Liver (tissue), 9 donors: Measurements from ENCODE around the gene ADGRF1. TPM values are rescaled to one million over a fixed set of nuclear protein-coding genes. Genes with fewer than 3 reads are reported as not detected.

ENCODE experiments used
- DNase-seq: peaks from one replicate; pipeline ENCODE4 v3.0.0-alpha.2; 2017; ENCODE audit warnings: low spot score
- H3K27ac ChIP-seq, 2 donors: one replicate each; pipeline ENCODE4 v1.7.0; 2013; ENCODE audit warnings: inconsistent platforms in 2 of 2, low read length in 2 of 2, control low read depth in 1 of 2, low read depth in 1 of 2, mild to moderate bottlenecking in 1 of 2
- H3K27me3 ChIP-seq, 4 donors: one replicate each; pipeline versions ENCODE4 v1.6.1 to v1.7.0; 2013; ENCODE audit warnings: low read length in 3 of 4, inconsistent platforms in 1 of 4, mild to moderate bottlenecking in 1 of 4, moderate library complexity in 1 of 4; ENCODE audit not compliant: control insufficient read depth in 4 of 4, insufficient read depth in 4 of 4
- H3K36me3 ChIP-seq, 4 donors: one replicate each; pipeline versions ENCODE4 v1.6.1 to v1.7.0; 2013; ENCODE audit warnings: low read length in 3 of 4, mild to moderate bottlenecking in 3 of 4, low read depth in 1 of 4, moderate library complexity in 1 of 4; ENCODE audit not compliant: control insufficient read depth in 4 of 4, insufficient read depth in 3 of 4
- H3K4me1 ChIP-seq, 4 donors: one replicate each; pipeline versions ENCODE4 v1.6.1 to v1.7.0; 2013; ENCODE audit warnings: low read length in 3 of 4, mild to moderate bottlenecking in 3 of 4, moderate library complexity in 1 of 4; ENCODE audit not compliant: control insufficient read depth in 4 of 4, insufficient read depth in 4 of 4
- H3K4me3 ChIP-seq, 3 donors: one replicate each; pipeline versions ENCODE4 v1.6.1 to v1.7.0; 2013; ENCODE audit warnings: low read length in 3 of 3, control low read depth in 1 of 3, low read depth in 1 of 3, mild to moderate bottlenecking in 1 of 3
- H3K9ac ChIP-seq, 2 donors: one replicate each; pipeline ENCODE4 v1.7.0; 2013; ENCODE audit warnings: low read length in 2 of 2, mild to moderate bottlenecking in 2 of 2, moderate library complexity in 2 of 2, control low read depth in 1 of 2, low read depth in 1 of 2
- H3K9me3 ChIP-seq, 4 donors: one replicate each; pipeline versions ENCODE4 v1.6.1 to v1.7.0; 2013; ENCODE audit warnings: low read length in 3 of 4; ENCODE audit not compliant: control insufficient read depth in 4 of 4
- EGR1 ChIP-seq, 2 donors: IDR thresholded peaks; 2 replicates each; pipeline ENCODE4 v1.6.1; 2016 to 2018; ENCODE audit warnings: antibody characterized with exemption in 2 of 2, low read depth in 2 of 2
- FOXA1 ChIP-seq: IDR thresholded peaks from 2 replicates; pipeline ENCODE4 v1.6.1; 2016; ENCODE audit warnings: antibody characterized with exemption
- FOXA2 ChIP-seq: IDR thresholded peaks from 2 replicates; pipeline ENCODE4 v1.6.1; 2016; ENCODE audit warnings: antibody characterized with exemption
- GABPA ChIP-seq, 2 donors: IDR thresholded peaks in 1 of 2; conservative IDR thresholded peaks in 1 of 2; 2 replicates each; pipeline ENCODE4 v1.6.1; 2016; ENCODE audit warnings: antibody characterized with exemption in 2 of 2, mild to moderate bottlenecking in 1 of 2, moderate library complexity in 1 of 2
- HNF4A ChIP-seq, 2 donors: conservative IDR thresholded peaks; 2 replicates each; pipeline ENCODE4 v1.6.1; 2016; ENCODE audit warnings: antibody characterized with exemption in 2 of 2, mild to moderate bottlenecking in 2 of 2
- HNF4G ChIP-seq: IDR thresholded peaks from 2 replicates; pipeline ENCODE4 v1.6.1; 2016; ENCODE audit warnings: antibody characterized with exemption
- JUND ChIP-seq, 2 donors: IDR thresholded peaks; 2 replicates each; pipeline ENCODE4 v1.6.1; 2016; ENCODE audit warnings: antibody characterized with exemption in 2 of 2
- NR2F2 ChIP-seq: IDR thresholded peaks from 2 replicates; pipeline ENCODE4 v1.6.1; 2016; ENCODE audit warnings: antibody characterized with exemption
- RAD21 ChIP-seq, 2 donors: IDR thresholded peaks; 2 replicates each; pipeline ENCODE4 v1.6.1; 2016; ENCODE audit warnings: antibody characterized with exemption in 2 of 2, mild to moderate bottlenecking in 2 of 2
- RXRA ChIP-seq, 2 donors: IDR thresholded peaks; 2 replicates each; pipeline ENCODE4 v1.6.1; 2017 to 2018; ENCODE audit warnings: antibody characterized with exemption in 2 of 2, mild to moderate bottlenecking in 1 of 2
- SP1 ChIP-seq: IDR thresholded peaks from 2 replicates; pipeline ENCODE4 v1.6.1; 2018; ENCODE audit warnings: antibody characterized with exemption, mild to moderate bottlenecking
- TAF1 ChIP-seq: conservative IDR thresholded peaks from 2 replicates; pipeline ENCODE4 v1.6.1; 2016; ENCODE audit warnings: antibody characterized with exemption, mild to moderate bottlenecking
- YY1 ChIP-seq: IDR thresholded peaks from 2 replicates; pipeline ENCODE4 v1.6.1; 2016; ENCODE audit warnings: antibody characterized with exemption, mild to moderate bottlenecking
- WGBS: extraction: QIAGEN DNeasy Blood & Tissue Kit; methylation state at CpG from one replicate; pipeline ENCODE4 v1.1.7; 2013; 5-methylcytosine and 5-hydroxymethylcytosine counted together
- polyA plus RNA-seq, 2 donors: library from polyadenylated mRNA; stranded (reverse) in 1 of 2; unstranded in 1 of 2; fragments of 200-250 nt in 1 of 2; fragments of >200 nt in 1 of 2; fragmentation: Nextera tagmentation in 1 of 2; extraction: Ambion mirVana in 1 of 2; gene quantifications; one replicate each; pipeline versions ENCODE4 v1.2.1 to v1.2.3, GENCODE V29; 2013 to 2015
- total RNA-seq, 2 donors: library from RNA; depleted of rRNA; stranded (reverse); fragments of >200 nt; gene quantifications; one replicate each; pipeline ENCODE4 v1.2.3, GENCODE V29; 2014
- TF ChIP-seq, protein P1 (sequence below): IDR thresholded peaks from 2 replicates; pipeline ENCODE4 v1.6.1; 2016; ENCODE audit warnings: antibody characterized with exemption, mild to moderate bottlenecking
- TF ChIP-seq, protein P2 (sequence below): IDR thresholded peaks from 2 replicates; pipeline ENCODE4 v1.6.1; 2016; ENCODE audit warnings: antibody characterized with exemption
- TF ChIP-seq, protein P3 (sequence below): IDR thresholded peaks from 2 replicates; pipeline ENCODE4 v1.6.1; 2016; ENCODE audit warnings: antibody characterized with exemption
- TF ChIP-seq, protein P4 (sequence below): fragments of 150-350 bp; IDR thresholded peaks from 2 replicates; pipeline ENCODE4 v1.5.1; 2017; ENCODE audit warnings: improper control_type of control experiment, low read depth, low read length; ENCODE audit not compliant: missing input control
- TF ChIP-seq, protein P5 (sequence below): IDR thresholded peaks from 2 replicates; pipeline ENCODE4 v1.6.1; 2016; ENCODE audit warnings: antibody characterized with exemption
- donor health status: healthy.
- donor health status: healthy.
- donor health status: healthy.
- donor health status: healthy.
- donor health status: healthy.

ADGRF1 gene
- total and polyA plus RNA-seq, 4 donors = 0.01 TPM; not detected in 3

DNA sequence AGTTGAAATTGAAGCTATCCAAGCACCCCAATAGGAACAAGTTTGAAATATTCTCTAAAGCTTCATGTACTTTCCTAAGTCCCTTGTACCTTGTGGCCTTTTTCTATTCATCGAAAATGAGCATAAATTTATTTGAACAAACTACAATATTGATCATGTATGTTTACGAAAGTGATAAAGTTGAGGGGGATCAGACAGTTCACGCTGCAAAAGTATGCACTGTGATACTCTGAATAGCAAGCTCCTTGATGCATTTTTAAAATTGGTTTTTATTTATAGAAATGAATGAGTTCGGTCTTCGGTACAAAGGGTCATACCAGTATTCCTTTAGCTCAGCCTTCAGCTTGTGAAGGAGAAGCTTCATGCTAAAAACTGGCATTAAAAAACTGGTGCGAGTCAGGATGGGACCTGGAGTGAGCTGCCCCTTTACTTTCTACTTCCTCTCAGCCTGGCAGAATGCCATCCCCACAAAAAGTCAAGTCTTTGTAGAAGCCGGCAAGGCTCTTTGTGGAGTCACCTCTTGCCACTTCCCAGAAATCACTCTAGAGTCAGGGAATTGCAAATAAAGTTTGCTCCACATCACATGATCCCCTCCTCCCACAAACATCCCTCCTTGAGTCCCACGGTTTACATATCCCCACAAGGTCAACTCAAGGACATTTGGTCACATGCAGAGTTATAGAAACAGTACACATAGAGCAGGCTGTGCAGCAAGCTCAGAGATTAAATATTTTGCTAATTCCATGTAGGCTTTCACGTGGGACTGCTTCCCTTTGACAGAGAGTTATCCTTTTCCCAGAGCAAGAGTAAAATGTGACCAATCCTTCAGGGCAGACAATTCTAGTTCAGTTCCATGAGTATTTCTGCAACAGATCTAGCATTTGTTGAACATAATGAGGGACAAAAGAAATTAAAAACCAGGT lies 34.6 kb upstream of the ADGRF1 start:
- H3K4me3 ChIP-seq = no peak overlapping the region
- H3K36me3 ChIP-seq = no peaks in the 10 kb centered on the region
- H3K4me1 ChIP-seq = peaks cover 0 to 11% (median 8%) of the 10 kb centered on the region in 4 donors
- 49% methylated on average over 9 of the region's 9 CpGs for WGBS
- H3K9ac ChIP-seq = no peak overlapping the region
- DNase-seq = no peak
- H3K27me3 ChIP-seq = no peaks in the 10 kb centered on the region
- TF ChIP-seq, protein P1, sequence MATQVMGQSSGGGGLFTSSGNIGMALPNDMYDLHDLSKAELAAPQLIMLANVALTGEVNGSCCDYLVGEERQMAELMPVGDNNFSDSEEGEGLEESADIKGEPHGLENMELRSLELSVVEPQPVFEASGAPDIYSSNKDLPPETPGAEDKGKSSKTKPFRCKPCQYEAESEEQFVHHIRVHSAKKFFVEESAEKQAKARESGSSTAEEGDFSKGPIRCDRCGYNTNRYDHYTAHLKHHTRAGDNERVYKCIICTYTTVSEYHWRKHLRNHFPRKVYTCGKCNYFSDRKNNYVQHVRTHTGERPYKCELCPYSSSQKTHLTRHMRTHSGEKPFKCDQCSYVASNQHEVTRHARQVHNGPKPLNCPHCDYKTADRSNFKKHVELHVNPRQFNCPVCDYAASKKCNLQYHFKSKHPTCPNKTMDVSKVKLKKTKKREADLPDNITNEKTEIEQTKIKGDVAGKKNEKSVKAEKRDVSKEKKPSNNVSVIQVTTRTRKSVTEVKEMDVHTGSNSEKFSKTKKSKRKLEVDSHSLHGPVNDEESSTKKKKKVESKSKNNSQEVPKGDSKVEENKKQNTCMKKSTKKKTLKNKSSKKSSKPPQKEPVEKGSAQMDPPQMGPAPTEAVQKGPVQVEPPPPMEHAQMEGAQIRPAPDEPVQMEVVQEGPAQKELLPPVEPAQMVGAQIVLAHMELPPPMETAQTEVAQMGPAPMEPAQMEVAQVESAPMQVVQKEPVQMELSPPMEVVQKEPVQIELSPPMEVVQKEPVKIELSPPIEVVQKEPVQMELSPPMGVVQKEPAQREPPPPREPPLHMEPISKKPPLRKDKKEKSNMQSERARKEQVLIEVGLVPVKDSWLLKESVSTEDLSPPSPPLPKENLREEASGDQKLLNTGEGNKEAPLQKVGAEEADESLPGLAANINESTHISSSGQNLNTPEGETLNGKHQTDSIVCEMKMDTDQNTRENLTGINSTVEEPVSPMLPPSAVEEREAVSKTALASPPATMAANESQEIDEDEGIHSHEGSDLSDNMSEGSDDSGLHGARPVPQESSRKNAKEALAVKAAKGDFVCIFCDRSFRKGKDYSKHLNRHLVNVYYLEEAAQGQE = peak; percentile 11
- TF ChIP-seq RAD21 (IDR thresholded peaks at IDR 0.05) (no peak), JUND (IDR thresholded peaks at IDR 0.05) (no peak), NR2F2 (peak; percentile 4), RXRA (IDR thresholded peaks at IDR 0.05) (peak; percentile 22 to 64), FOXA2 (no peak), FOXA1 (no peak), SP1 (peak; percentile 48), HNF4A (conservative IDR thresholded peaks at IDR 0.05) (peak in 1 of 2 donors; percentile 33), YY1 (no peak), GABPA (IDR thresholded peaks at IDR 0.05 in 1 of 2, conservative IDR thresholded peaks at IDR 0.05 in 1 of 2) (no peak), EGR1 (IDR thresholded peaks at IDR 0.05; ENCODE audit: low read depth in 2 of 2) (no peak), TAF1 (no peak), HNF4G (no peak)
- TF ChIP-seq, protein P2, sequence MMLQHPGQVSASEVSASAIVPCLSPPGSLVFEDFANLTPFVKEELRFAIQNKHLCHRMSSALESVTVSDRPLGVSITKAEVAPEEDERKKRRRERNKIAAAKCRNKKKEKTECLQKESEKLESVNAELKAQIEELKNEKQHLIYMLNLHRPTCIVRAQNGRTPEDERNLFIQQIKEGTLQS = no peak
- TF ChIP-seq, protein P3, sequence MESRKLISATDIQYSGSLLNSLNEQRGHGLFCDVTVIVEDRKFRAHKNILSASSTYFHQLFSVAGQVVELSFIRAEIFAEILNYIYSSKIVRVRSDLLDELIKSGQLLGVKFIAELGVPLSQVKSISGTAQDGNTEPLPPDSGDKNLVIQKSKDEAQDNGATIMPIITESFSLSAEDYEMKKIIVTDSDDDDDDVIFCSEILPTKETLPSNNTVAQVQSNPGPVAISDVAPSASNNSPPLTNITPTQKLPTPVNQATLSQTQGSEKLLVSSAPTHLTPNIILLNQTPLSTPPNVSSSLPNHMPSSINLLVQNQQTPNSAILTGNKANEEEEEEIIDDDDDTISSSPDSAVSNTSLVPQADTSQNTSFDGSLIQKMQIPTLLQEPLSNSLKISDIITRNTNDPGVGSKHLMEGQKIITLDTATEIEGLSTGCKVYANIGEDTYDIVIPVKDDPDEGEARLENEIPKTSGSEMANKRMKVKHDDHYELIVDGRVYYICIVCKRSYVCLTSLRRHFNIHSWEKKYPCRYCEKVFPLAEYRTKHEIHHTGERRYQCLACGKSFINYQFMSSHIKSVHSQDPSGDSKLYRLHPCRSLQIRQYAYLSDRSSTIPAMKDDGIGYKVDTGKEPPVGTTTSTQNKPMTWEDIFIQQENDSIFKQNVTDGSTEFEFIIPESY = no peak
- TF ChIP-seq, protein P4, sequence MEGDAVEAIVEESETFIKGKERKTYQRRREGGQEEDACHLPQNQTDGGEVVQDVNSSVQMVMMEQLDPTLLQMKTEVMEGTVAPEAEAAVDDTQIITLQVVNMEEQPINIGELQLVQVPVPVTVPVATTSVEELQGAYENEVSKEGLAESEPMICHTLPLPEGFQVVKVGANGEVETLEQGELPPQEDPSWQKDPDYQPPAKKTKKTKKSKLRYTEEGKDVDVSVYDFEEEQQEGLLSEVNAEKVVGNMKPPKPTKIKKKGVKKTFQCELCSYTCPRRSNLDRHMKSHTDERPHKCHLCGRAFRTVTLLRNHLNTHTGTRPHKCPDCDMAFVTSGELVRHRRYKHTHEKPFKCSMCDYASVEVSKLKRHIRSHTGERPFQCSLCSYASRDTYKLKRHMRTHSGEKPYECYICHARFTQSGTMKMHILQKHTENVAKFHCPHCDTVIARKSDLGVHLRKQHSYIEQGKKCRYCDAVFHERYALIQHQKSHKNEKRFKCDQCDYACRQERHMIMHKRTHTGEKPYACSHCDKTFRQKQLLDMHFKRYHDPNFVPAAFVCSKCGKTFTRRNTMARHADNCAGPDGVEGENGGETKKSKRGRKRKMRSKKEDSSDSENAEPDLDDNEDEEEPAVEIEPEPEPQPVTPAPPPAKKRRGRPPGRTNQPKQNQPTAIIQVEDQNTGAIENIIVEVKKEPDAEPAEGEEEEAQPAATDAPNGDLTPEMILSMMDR = no peak
- TF ChIP-seq, protein P5, sequence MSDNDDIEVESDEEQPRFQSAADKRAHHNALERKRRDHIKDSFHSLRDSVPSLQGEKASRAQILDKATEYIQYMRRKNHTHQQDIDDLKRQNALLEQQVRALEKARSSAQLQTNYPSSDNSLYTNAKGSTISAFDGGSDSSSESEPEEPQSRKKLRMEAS = no peak
- no peaks in the 10 kb centered on the region for H3K9me3 ChIP-seq
- no peak overlapping the region for H3K27ac ChIP-seq
